DND-41 (cell line): ENCODE results near the gene P4HA2.

Experiments used
- EZH2 ChIP-seq: IDR thresholded peaks from 3 replicates; pipeline ENCODE4 v1.6.1; 2012; ENCODE audit warnings: borderline replicate concordance, low read depth, mild to moderate bottlenecking, moderate library complexity, low read length, inconsistent platforms; ENCODE audit not compliant: severe bottlenecking
- TF ChIP-seq, protein P1 (sequence below): IDR thresholded peaks from 2 replicates; pipeline ENCODE4 v1.5.1; 2012; ENCODE audit warnings: borderline replicate concordance, low read length, moderate library complexity, mild to moderate bottlenecking; ENCODE audit not compliant: poor library complexity, severe bottlenecking; ENCODE audit errors: extremely low read depth

- TF ChIP-seq, protein P1, sequence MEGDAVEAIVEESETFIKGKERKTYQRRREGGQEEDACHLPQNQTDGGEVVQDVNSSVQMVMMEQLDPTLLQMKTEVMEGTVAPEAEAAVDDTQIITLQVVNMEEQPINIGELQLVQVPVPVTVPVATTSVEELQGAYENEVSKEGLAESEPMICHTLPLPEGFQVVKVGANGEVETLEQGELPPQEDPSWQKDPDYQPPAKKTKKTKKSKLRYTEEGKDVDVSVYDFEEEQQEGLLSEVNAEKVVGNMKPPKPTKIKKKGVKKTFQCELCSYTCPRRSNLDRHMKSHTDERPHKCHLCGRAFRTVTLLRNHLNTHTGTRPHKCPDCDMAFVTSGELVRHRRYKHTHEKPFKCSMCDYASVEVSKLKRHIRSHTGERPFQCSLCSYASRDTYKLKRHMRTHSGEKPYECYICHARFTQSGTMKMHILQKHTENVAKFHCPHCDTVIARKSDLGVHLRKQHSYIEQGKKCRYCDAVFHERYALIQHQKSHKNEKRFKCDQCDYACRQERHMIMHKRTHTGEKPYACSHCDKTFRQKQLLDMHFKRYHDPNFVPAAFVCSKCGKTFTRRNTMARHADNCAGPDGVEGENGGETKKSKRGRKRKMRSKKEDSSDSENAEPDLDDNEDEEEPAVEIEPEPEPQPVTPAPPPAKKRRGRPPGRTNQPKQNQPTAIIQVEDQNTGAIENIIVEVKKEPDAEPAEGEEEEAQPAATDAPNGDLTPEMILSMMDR, result no peak
- no peak for TF ChIP-seq EZH2
These were observed 42.6 kb upstream of the P4HA2 start for GRCh38 chr5:132270335-132270665.
